DND-41 (cell line): ENCODE measurements around the gene TNC.

ENCODE experiments used
- CTCF ChIP-seq: IDR thresholded peaks from 2 replicates; pipeline ENCODE4 v1.5.1; 2012; ENCODE audit warnings: borderline replicate concordance, low read length, moderate library complexity, mild to moderate bottlenecking; ENCODE audit not compliant: poor library complexity, severe bottlenecking; ENCODE audit errors: extremely low read depth
- EZH2 ChIP-seq: IDR thresholded peaks from 3 replicates; pipeline ENCODE4 v1.6.1; 2012; ENCODE audit warnings: borderline replicate concordance, low read depth, mild to moderate bottlenecking, moderate library complexity, low read length, inconsistent platforms; ENCODE audit not compliant: severe bottlenecking

DNA sequence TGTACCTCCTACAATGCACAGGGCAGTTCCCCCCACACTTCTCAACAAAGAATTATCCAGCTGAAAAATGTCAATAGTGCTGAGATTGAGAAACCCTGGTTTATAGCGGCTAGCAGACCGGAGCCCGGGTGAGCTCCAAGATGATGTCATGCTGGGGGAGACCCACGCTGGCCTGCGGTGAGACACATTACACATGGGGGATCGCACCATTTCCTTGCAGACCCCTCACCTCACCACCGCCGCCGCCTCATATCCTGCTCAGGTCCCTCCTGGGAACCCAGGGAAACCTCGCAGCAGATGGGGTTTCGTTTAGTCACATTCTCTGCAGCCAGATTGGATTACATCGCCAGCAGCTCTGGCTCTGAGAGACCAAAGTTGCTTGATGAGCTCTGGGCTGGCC lies 14.7 kb upstream of the TNC start:
- TF ChIP-seq CTCF = no peak
- TF ChIP-seq EZH2 = no peak
